ENCODE measurements around the gene CNST.
"Not testable (repeated sequence)": the region's sequence is repeated elsewhere in the genome, so short reads cannot be mapped to it uniquely, and the experiment has no call there.

Gene CNST

DNA sequence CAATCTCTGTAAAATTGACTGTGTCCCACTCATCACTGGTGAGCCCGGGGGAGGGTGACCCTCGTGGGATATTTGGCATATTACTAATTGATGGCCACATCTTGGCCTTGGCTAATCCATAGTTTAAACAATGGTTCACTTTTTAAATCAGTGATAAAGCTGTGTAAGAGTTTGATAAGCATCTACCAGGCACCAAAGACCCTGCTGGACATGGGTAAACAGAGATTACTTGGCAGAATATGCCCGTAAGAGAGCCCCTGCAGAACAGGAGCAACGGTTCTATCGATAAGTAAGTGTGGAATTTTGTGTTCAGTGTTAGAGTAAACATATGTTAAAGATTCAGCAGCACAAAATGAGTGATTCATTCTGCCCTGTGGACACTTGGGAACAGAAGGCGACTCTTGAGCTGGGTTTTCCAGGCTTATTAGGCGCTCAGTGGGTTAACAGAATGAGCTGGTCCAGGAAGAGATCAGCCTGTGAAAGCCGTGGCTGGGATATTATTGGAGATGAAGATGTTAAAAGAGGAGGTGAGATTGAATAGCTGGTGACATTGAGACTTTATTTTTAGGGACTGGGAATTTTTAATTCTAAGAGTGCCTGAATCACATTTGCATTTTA, 55.9 kb downstream of the CNST start:
- no peak for DNase-seq

DNA sequence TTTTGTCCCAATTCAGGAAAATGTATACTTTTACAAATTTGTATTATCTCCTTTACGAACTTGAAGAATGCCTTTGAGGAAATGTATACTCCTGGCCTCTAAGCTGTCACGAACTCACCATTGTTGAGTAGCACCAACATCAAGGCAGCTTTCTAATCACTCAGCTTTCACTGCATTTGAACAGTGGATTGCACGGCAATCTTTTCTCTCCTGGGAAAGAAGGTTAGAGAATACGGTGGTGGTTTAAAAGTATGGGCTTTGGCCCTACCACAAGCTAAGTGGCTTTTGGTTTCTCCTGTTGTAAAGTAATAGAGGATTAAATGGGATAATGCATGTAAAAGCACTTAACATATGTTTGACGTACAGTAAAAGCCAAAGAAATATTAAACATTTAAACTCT, 57.8 kb downstream of the CNST start:
- no peak for DNase-seq

DNA sequence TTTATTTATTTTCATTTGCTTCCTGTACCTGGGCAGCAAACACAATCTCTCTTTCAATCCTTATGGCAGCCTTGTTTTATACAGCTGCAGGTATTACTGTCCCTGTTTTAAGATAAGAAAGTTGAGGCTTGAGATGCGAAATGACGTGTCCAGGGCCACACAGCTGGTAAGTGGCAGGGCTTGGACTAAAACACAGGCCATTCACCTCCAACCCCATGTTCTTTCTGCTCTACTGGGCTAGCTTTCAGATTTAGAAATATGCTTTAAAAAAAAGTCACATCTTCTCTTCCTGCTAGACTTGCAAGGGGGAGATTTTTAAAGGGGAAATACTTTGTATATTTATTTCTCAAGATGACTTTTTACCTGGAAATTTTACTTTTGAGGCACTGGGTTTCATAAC, 62.8 kb downstream of the CNST start:
- no peak for DNase-seq

DNA sequence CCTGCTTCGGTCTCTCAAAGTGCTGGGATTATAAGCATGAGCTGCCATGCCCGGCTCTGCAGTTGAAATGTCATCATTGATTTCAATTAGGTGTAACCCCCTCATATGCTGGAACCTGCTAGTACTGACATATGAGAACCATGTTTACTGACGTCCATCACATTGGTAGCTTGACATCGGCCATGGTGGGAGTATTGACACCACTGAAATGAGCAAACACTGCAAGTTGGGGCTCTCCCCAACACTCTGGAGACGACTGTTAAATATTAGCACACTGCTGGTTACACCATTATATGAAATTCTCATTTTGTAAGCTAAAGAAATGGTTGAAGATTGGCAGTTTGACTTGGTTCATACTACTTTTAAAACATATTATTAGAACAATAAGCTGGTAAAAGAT, 63.7 kb downstream of the CNST start:
- no peak for DNase-seq

- DNase-seq: peak; percentile 39
These were observed 65.2 kb downstream of the CNST start for GRCh38 chr1:246631426-246631825.

DNA sequence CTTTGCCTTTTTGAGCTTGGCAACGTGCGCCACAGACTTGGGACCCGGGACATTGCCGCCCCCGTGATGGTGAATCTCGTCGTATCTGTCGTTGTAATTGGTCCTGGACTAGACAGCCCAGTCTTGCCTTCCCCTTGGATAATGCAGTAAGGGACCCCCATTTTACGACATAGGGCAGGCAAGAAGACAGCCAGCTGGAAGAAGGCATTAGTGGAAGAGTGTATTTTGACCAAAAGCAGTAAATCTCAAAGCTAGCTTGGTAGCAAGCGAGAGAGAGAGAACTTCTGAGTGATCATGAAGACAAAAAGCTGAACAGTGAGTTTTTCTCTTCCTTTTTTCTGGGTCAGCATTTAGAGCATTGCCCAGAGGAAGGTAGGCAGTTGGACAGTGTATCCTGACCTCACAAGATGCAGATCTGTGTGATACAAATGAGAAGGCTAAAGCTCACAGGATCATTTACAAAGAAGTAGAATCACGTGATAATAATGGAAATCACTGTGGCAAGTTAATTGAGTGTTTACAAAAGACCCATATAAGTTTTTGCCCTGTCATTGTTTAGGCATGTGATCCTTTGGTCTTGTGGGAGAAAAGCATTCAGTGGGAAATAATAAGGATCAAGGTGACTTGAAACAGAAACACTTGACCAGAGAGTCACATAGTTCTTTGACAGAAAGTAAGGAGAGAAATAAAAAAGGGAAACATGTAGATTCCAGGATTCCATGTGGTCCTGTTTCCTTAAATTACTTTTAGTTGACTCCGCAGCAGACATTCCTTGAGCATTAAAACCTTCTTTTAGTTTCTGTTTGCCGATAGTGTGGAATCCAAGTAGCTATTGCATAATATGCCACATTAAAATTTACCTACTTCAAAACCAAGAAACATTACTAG, 66.3 kb downstream of the CNST start:
- DNase-seq: peak; percentile 78

GRCh38 chr1:246634659-246635058, 68.4 kb downstream of the CNST start:
- DNase-seq: not testable (repeated sequence)

- DNase-seq: no peak
These were observed 72.8 kb downstream of the CNST start for GRCh38 chr1:246638941-246639655.

- no peak for DNase-seq
These were observed 73.5 kb downstream of the CNST start for GRCh38 chr1:246639732-246640131.

GRCh38 chr1:246640747-246641146, 74.5 kb downstream of the CNST start:
- no peak for DNase-seq

DNA sequence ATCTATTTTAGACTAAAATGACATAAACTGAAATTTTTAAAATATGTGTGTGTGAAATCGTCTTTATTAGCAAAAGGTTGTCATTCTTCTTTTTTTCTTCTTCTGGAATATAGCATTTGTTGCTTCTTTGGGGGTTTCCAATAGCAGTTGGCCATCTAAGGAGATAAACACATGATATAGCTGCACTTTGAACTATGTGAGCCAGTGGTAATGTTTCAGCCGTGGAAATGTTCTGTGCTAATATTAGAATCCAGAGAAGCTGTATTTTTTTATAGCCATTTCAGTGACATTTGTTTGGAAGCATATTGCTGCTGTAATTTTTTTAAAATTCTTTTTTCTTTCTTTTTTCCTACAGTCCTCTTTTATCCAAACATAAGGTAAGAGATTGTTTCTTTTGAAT, 75.1 kb downstream of the CNST start:
- DNase-seq: no peak

DNA sequence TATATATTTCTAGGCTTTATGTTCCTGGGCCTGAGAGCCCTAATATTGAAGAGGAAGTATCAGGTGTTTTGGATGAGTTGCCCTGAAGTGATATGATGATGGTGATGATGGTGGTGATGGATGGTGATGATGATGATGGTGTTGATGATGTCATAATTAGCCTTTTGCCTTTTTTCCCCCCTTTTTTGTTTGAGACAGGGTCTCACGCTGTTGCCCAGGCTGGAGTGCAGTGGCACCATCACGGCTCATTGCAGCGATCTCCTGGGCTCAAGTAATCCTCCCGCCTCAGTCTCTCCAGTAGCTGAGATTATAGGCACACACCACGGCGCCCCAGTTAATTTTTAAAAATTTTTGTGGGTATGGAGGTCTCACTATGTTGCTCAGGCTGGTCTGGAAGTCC, 76.5 kb downstream of the CNST start:
- DNase-seq: no peak

GRCh38 chr1:246647113-246647512, 80.9 kb downstream of the CNST start:
- DNase-seq: no peak

DNA sequence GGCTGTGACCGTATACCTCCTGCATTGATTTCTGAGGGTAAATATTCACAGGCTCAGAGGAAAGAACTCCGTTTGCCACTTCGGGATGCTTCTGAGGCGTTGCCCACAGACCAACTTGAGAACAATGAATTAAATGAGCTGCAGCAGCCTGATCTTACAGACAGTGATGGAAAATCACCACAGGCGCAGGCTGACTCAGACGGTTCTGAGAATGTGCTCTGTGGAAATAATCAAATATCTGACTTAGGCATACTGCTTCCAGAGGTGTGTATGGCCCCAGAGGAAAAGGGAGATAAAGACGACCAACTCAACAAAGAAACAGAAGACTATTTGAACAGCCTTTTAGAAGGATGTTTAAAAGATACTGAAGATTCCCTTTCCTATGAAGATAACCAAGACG, 81.3 kb downstream of the CNST start:
- DNase-seq: no peak

GRCh38 chr1:246651012-246651695, 84.9 kb downstream of the CNST start:
- DNase-seq: no peak

- no peak for DNase-seq
These were observed 92.3 kb downstream of the CNST start for GRCh38 chr1:246658567-246658966.

- no peak for DNase-seq
These were observed 93.4 kb downstream of the CNST start for GRCh38 chr1:246659594-246660140.

DNA sequence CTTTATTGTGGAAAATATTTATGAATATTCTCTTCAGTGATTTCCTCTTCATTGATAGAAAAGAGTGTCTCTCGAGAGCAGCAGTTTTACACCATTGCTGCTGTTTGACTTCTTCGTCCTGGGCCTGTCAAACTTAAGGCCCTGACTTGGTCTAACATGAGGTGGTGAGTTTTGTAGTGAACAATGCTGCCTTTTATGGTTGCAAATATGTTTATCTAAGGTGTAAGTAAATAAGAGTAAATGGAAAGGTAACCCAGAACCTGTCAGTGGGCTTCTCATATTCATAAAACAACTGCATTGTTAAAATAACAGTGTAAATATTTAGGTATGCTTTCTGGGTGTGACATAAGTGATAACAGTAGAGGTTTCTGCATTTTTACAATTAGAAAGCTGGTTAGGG, 95.2 kb downstream of the CNST start:
- no peak for DNase-seq

DNA sequence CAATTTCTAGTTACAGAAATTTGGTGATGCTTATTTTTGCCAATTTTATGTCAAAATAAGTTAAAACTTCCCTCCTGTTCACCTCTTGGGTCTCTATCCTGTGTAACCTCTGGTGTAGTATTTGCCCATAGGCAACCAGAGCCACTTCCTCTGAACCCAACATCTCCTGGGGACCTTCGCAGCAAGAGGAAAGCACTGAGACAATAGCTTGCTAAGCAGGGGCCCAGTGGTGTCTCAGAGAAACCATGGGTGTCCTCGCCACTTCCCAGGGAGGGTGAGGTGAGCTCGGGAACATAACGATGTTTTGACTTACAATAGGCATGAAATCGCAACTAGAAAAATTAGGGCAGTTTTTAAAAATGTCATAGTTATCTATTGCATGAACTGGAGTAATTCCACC, 101.5 kb downstream of the CNST start:
- DNase-seq: no peak

DNA sequence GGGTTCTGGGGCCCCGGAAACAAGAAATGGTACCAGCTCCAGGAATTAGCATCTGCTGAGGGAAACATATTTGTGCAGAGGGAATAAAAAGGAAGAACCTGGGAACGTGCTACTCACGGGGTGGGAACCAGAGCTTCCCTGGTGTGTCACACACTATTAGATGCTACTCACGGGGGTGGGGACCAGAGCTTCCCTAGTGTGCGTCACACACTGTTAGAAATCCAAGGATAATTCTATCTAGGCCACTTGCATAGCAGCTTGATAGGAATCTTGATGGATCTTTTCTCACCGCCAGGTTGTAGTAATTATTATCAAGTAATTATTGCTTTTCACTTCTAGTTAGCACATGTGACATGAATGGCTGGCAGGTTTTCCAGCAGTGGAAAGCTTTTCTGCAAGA, 103.4 kb downstream of the CNST start:
- no peak for DNase-seq

DNA sequence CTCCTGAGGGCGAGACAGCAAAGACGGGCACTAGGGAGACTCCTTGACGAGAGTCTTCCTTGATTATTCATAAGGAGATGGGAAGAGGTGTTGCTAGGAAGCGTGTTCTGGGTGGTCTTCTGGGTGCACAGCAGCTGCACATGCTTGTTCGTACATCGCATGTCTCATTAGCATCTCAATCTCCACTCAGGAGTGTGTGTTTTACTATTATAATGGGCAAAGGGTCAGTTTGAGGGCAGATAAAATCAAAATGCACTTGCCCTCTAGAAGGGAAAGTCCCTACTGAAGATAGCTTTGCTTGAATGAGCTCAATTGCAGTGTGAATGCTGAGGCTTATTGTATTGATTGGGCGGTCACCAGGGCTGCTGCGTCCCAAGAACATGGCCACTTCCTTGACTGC, 107.8 kb downstream of the CNST start:
- DNase-seq: no peak

DNA sequence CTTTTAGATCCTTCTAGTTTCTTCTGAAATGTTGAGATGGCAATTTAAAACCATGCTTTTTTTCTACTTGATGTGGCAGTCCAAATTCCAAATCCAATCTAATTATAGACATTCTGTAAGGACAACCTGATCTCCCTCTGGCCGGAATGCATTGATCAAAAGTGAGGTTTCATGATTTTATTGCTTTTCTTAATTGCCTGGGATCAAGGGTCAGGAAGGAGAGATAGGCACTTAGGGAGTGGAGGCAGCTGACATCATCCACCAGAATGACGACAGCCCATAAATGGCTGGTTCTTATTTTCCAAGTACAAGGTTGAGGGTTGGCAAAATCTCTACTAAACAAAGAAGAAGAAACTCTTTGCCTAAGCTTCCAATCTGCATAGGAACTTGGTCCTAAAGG, 111.6 kb downstream of the CNST start:
- DNase-seq: no peak
